CD4-positive, alpha-beta T cell (primary cell): ENCODE measurements around the gene RELCH. TPM values are rescaled to one million over a fixed set of nuclear protein-coding genes. Genes with fewer than 3 reads are reported as not detected.

ENCODE experiments used
- ATAC-seq: fragments of 200-7000 bp; cut with Tn5 transposase; one replicate; pipeline ENCODE4 v1.10.0; 2022; ENCODE audit warnings: mild to moderate bottlenecking; ENCODE audit not compliant: poor library complexity
- CTCF ChIA-PET: fragments of 350-600 bp; sonication (Branson Sonifier 250); formaldehyde crosslinking; loops from one replicate; lab custom pipeline; 2021; ENCODE audit warnings: antibody characterized with exemption, inconsistent platforms; lab: Charles Lee
- POLR2A ChIA-PET: fragments of 350-600 bp; sonication (Branson Sonifier 250); formaldehyde crosslinking; loops from one replicate; lab custom pipeline; 2021; ENCODE audit warnings: antibody characterized with exemption, inconsistent platforms; lab: Charles Lee
- DNase-seq, 14 experiments: peaks; one replicate each; pipeline ENCODE4 v3.0.0-alpha.2; 2013 to 2020; ENCODE audit warnings: mixed read lengths in 2 of 14
- H3K27ac ChIP-seq, 2 donors: one replicate each; pipeline versions ENCODE4 v1.5.1 to v1.7.0; 2013; ENCODE audit warnings: low read length in 2 of 2, low read depth in 1 of 2, mild to moderate bottlenecking in 1 of 2
- H3K27me3 ChIP-seq, 2 experiments: 1 replicate in 1 of 2; 2 replicates in 1 of 2; pipeline versions ENCODE4 v1.6.1 to v1.7.0; 2013; ENCODE audit warnings: low read length in 2 of 2, control low read depth in 1 of 2, mild to moderate bottlenecking in 1 of 2, moderate library complexity in 1 of 2; ENCODE audit not compliant: insufficient read depth in 2 of 2, control insufficient read depth in 1 of 2
- H3K36me3 ChIP-seq: one replicate; pipeline ENCODE4 v1.6.1; 2013; ENCODE audit warnings: low read length, control low read depth; ENCODE audit not compliant: insufficient read depth
- H3K4me1 ChIP-seq: one replicate; pipeline ENCODE4 v1.6.1; 2013; ENCODE audit warnings: low read length, control low read depth; ENCODE audit not compliant: insufficient read depth
- H3K4me3 ChIP-seq: one replicate; pipeline ENCODE4 v1.5.1; 2013; ENCODE audit warnings: mild to moderate bottlenecking, low read length, moderate library complexity
- H3K9me3 ChIP-seq, 2 experiments: 1 replicate in 1 of 2; 2 replicates in 1 of 2; pipeline versions ENCODE4 v1.6.1 to v1.7.0; 2013; ENCODE audit warnings: low read length in 2 of 2, mild to moderate bottlenecking in 2 of 2, control low read depth in 1 of 2, moderate library complexity in 1 of 2; ENCODE audit not compliant: control insufficient read depth in 1 of 2, insufficient read depth in 1 of 2
- H3K27ac Mint-ChIP-seq: one replicate; pipeline ENCODE4 v1.8.0; 2020; ENCODE audit warnings: mixed read lengths
- H3K27me3 Mint-ChIP-seq: one replicate; pipeline ENCODE4 v1.8.0; 2021; ENCODE audit warnings: mixed read lengths
- H3K36me3 Mint-ChIP-seq: one replicate; pipeline ENCODE4 v1.8.0; 2021; ENCODE audit warnings: low read depth, mixed read lengths
- H3K4me1 Mint-ChIP-seq: one replicate; pipeline ENCODE4 v1.8.0; 2021; ENCODE audit warnings: low read depth, mixed read lengths
- H3K4me3 Mint-ChIP-seq: one replicate; pipeline ENCODE4 v1.8.0; 2020; ENCODE audit warnings: mild to moderate bottlenecking, mixed read lengths
- H3K9me3 Mint-ChIP-seq: one replicate; pipeline ENCODE4 v1.8.0; 2020; ENCODE audit warnings: mixed read lengths
- CTCF ChIP-seq: fragments of 200-600 bp; IDR thresholded peaks from one replicate; pipeline ENCODE4 v1.8.0; 2022; ENCODE audit warnings: antibody characterized with exemption, mild to moderate bottlenecking
- intact Hi-C, 2 experiments: fragments of 100-400 bp; cut with DNase I in 1 of 2; cut with micrococcal nuclease in 1 of 2; formaldehyde crosslinking; loops; one replicate each; pipeline versions ENCODE4 v1.15.1 to v1.9.0; 2023 to 2025; cut with DNase I, micrococcal nuclease
- total RNA-seq, 174 experiments: library from RNA in 2 of 174; stranded (reverse) in 2 of 174; gene quantifications; one replicate each; pipeline ENCODE4 v1.2.3 and lab custom pipeline; 2021 to 2026

Gene RELCH
- total RNA-seq, 2 experiments from 2014 or later = 39.6 to 44.3 TPM

GRCh38 chr18:62242955-62243354, 55.9 kb downstream of the RELCH start:
- no peak overlapping the region for H3K4me3 Mint-ChIP-seq
- CTCF ChIA-PET = no interaction called here
- intact Hi-C loops = no loop called here
- POLR2A ChIA-PET = interaction anchor here (0.7 kb wide), 1 partner anchor 56 kb away, joined by 3 read pairs; the partner anchor contains the start of genes PIGN and RELCH
- H3K9me3 Mint-ChIP-seq = no peaks in the 10 kb centered on the region
- no peak overlapping the region for H3K4me3 ChIP-seq
- DNase-seq = no peak
- peaks cover 52% of the 10 kb centered on the region for H3K36me3 Mint-ChIP-seq
- no peaks in the 10 kb centered on the region for H3K27me3 ChIP-seq
- H3K27me3 Mint-ChIP-seq = no peaks in the 10 kb centered on the region
- peaks cover 9% of the 10 kb centered on the region for H3K4me1 Mint-ChIP-seq
- no peak for TF ChIP-seq CTCF
- ATAC-seq = no peak
- H3K27ac Mint-ChIP-seq = no peak overlapping the region
- H3K4me1 ChIP-seq = no peaks in the 10 kb centered on the region
- H3K9me3 ChIP-seq = no peaks in the 10 kb centered on the region
- no peak overlapping the region for H3K27ac ChIP-seq
- H3K36me3 ChIP-seq = peaks cover 39% of the 10 kb centered on the region

- ChIA-PET CTCF (interaction anchor here (1.0 to 1.3 kb wide), 2 partner anchors 20 to 69 kb away, joined by 3 read pairs; no protein-coding TSS in a partner anchor), POLR2A (no interaction called here)
- Mint-ChIP-seq H3K9me3 (no peaks in the 10 kb centered on the region), H3K27ac (no peak overlapping the region), H3K36me3 (peaks cover 35% of the 10 kb centered on the region), H3K4me1 (no peaks in the 10 kb centered on the region), H3K4me3 (no peak overlapping the region), H3K27me3 (no peaks in the 10 kb centered on the region)
- ATAC-seq = no peak
- no peaks in the 10 kb centered on the region for H3K4me1 ChIP-seq
- no peaks in the 10 kb centered on the region for H3K9me3 ChIP-seq
- TF ChIP-seq CTCF = no peak
- no peak overlapping the region for H3K27ac ChIP-seq
- DNase-seq = no peak
- H3K36me3 ChIP-seq = peaks cover 29% of the 10 kb centered on the region
- H3K27me3 ChIP-seq = no peaks in the 10 kb centered on the region
- no peak overlapping the region for H3K4me3 ChIP-seq
- intact Hi-C loops = no loop called here
Measured at GRCh38 chr18:62245177-62245576, 58.1 kb downstream of the RELCH start.

GRCh38 chr18:62245699-62246098, 58.6 kb downstream of the RELCH start:
- peaks cover 25% of the 10 kb centered on the region for H3K36me3 ChIP-seq
- no peaks in the 10 kb centered on the region for H3K27me3 ChIP-seq
- Mint-ChIP-seq H3K9me3 (no peaks in the 10 kb centered on the region), H3K4me1 (no peaks in the 10 kb centered on the region), H3K27ac (no peak overlapping the region), H3K36me3 (peaks cover 32% of the 10 kb centered on the region), H3K27me3 (no peaks in the 10 kb centered on the region), H3K4me3 (no peak overlapping the region)
- TF ChIP-seq CTCF = no peak
- intact Hi-C loops = no loop called here
- no peaks in the 10 kb centered on the region for H3K9me3 ChIP-seq
- DNase-seq = no peak
- CTCF ChIA-PET = interaction anchor here (1.3 kb wide), 1 partner anchor 69 kb away, joined by 3 read pairs; no protein-coding TSS in a partner anchor
- H3K4me3 ChIP-seq = no peak overlapping the region
- no peak overlapping the region for H3K27ac ChIP-seq
- POLR2A ChIA-PET = interaction anchor here (0.9 kb wide), 1 partner anchor 59 kb away, joined by 3 read pairs; the partner anchor contains the start of genes PIGN and RELCH
- no peak for ATAC-seq
- no peaks in the 10 kb centered on the region for H3K4me1 ChIP-seq
